Left ventricle myocardium inferior (tissue), 1 donor: ENCODE measurements around the gene LPGAT1. TPM values are rescaled to one million over a fixed set of nuclear protein-coding genes. Genes with fewer than 3 reads are reported as not detected.

Experiments
- DNase-seq: peaks from one replicate; pipeline ENCODE4 v3.0.0-alpha.2; 2020
- H3K27ac ChIP-seq: fragments of 200-600 bp; replicated peaks from 2 replicates; pipeline ENCODE4 v1.8.0; 2021
- H3K27me3 ChIP-seq: fragments of 200-600 bp; 2 replicates; pipeline ENCODE4 v1.8.0; 2021; ENCODE audit warnings: low read depth
- H3K36me3 ChIP-seq: fragments of 200-600 bp; 2 replicates; pipeline ENCODE4 v1.8.0; 2021
- H3K4me1 ChIP-seq: fragments of 200-600 bp; 2 replicates; pipeline ENCODE4 v1.8.0; 2021
- H3K4me3 ChIP-seq: fragments of 200-600 bp; 2 replicates; pipeline ENCODE4 v1.8.0; 2021; ENCODE audit warnings: mild to moderate bottlenecking, moderate library complexity
- H3K9me3 ChIP-seq: fragments of 200-600 bp; replicated peaks from 2 replicates; pipeline ENCODE4 v1.8.0; 2021
- intact Hi-C: fragments of 100-400 bp; cut with micrococcal nuclease; formaldehyde crosslinking; loops from one replicate; pipeline ENCODE4 v1.11.0; 2022
- total RNA-seq: library from RNA; stranded (reverse); fragmentation: NEBNext Ultra II Directional; extraction: Animal tissue kit (Norgen Biotek cat#: 25700); gene quantifications from one replicate; pipeline ENCODE4 v1.2.1, GENCODE V29; 2021
- TF ChIP-seq, protein P1 (sequence below): fragments of 200-600 bp; IDR thresholded peaks from 2 replicates; pipeline ENCODE4 v1.8.0; 2021; ENCODE audit warnings: antibody characterized with exemption, mild to moderate bottlenecking, borderline replicate concordance
- donor health status: DM: no; HTN: yes; CAD: no; lungs with severe emphysema.

The LPGAT1 gene
- total RNA-seq, 1 donor from 2014 or later = 24.9 TPM

DNA sequence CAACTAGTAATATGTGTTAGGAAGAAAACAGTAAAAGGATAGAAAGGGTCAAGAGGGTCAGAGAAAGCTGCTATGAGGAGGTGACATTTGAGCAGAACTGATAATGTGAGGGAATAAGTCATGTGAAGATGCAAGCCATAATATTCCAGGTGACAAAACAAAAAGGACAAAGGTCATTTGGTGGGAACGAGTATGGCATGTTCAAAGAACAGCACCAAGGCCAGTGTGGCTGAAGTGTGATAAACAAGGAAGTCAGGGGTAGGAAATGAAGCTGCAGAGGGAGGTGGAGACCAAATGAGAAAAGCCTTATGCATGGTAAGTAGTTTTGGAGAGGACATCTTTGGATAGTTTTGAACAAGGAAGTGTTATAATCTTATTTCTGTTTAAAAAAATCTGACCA lies 46.7 kb downstream of the LPGAT1 start:
- no peak overlapping the region for H3K27ac ChIP-seq
- H3K36me3 ChIP-seq = peaks cover 30% of the 10 kb centered on the region
- DNase-seq = no peak
- no peak overlapping the region for H3K4me3 ChIP-seq
- H3K27me3 ChIP-seq = no peaks in the 10 kb centered on the region
- TF ChIP-seq, protein P1, sequence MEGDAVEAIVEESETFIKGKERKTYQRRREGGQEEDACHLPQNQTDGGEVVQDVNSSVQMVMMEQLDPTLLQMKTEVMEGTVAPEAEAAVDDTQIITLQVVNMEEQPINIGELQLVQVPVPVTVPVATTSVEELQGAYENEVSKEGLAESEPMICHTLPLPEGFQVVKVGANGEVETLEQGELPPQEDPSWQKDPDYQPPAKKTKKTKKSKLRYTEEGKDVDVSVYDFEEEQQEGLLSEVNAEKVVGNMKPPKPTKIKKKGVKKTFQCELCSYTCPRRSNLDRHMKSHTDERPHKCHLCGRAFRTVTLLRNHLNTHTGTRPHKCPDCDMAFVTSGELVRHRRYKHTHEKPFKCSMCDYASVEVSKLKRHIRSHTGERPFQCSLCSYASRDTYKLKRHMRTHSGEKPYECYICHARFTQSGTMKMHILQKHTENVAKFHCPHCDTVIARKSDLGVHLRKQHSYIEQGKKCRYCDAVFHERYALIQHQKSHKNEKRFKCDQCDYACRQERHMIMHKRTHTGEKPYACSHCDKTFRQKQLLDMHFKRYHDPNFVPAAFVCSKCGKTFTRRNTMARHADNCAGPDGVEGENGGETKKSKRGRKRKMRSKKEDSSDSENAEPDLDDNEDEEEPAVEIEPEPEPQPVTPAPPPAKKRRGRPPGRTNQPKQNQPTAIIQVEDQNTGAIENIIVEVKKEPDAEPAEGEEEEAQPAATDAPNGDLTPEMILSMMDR = no peak
- peaks cover 25% of the 10 kb centered on the region for H3K4me1 ChIP-seq
- intact Hi-C loops = no loop called here
- H3K9me3 ChIP-seq = no peaks in the 10 kb centered on the region

DNA sequence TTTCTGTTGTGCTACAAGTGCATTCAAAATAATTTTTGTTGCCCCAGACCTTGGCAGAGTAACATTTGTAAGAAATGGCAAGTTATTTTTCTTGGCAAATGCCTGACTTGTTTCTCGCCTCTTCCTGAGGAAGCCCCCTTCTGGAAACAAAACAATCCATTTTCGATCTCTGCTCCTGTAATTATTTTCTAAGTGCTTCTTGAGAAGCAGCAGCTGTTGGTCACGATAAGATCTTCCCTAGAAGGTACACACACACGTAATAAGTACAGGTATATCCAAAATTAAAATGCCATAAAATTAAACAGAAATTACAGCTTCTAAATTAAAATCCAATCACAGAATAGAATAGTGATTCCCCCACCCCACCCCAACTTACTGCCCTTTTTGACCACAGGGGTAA lies 47.3 kb downstream of the LPGAT1 start:
- Histone ChIP-seq H3K27ac (no peak overlapping the region), H3K4me1 (peaks cover 25% of the 10 kb centered on the region), H3K36me3 (peaks cover 30% of the 10 kb centered on the region), H3K4me3 (no peak overlapping the region), H3K27me3 (no peaks in the 10 kb centered on the region), H3K9me3 (no peaks in the 10 kb centered on the region)
- no peak for DNase-seq
- intact Hi-C loops = no loop called here
- TF ChIP-seq, protein P1 = no peak

- TF ChIP-seq, protein P1 = no peak
- Histone ChIP-seq H3K4me3 (no peak overlapping the region), H3K9me3 (no peaks in the 10 kb centered on the region), H3K36me3 (peaks cover 30% of the 10 kb centered on the region), H3K27me3 (no peaks in the 10 kb centered on the region), H3K4me1 (peaks cover 25% of the 10 kb centered on the region), H3K27ac (peak overlapping the region; percentile 39)
- DNase-seq = no peak
- intact Hi-C loops = no loop called here
These were observed 49.3 kb downstream of the LPGAT1 start for GRCh38 chr1:211781260-211781659.

- no peak overlapping the region for H3K4me3 ChIP-seq
- H3K27ac ChIP-seq = no peak overlapping the region
- H3K36me3 ChIP-seq = peaks cover 46% of the 10 kb centered on the region
- TF ChIP-seq, protein P1 = no peak
- no peaks in the 10 kb centered on the region for H3K9me3 ChIP-seq
- H3K4me1 ChIP-seq = no peaks in the 10 kb centered on the region
- no peak for DNase-seq
- no peaks in the 10 kb centered on the region for H3K27me3 ChIP-seq
- intact Hi-C loops = no loop called here
These were observed 55.4 kb downstream of the LPGAT1 start for GRCh38 chr1:211775170-211775569.

- Histone ChIP-seq H3K36me3 (peaks cover 27% of the 10 kb centered on the region), H3K4me3 (no peak overlapping the region), H3K9me3 (no peaks in the 10 kb centered on the region), H3K4me1 (no peaks in the 10 kb centered on the region), H3K27me3 (no peaks in the 10 kb centered on the region), H3K27ac (no peak overlapping the region)
- TF ChIP-seq, protein P1 = no peak
- intact Hi-C loops = no loop called here
- no peak for DNase-seq
These were observed 65.9 kb downstream of the LPGAT1 start for GRCh38 chr1:211764701-211765100.

- no peak for DNase-seq
- H3K4me3 ChIP-seq = no peak overlapping the region
- H3K4me1 ChIP-seq = no peaks in the 10 kb centered on the region
- intact Hi-C loops = no loop called here
- no peak overlapping the region for H3K27ac ChIP-seq
- H3K36me3 ChIP-seq = peaks cover 36% of the 10 kb centered on the region
- TF ChIP-seq, protein P1 = no peak
- no peaks in the 10 kb centered on the region for H3K27me3 ChIP-seq
- peaks cover 17% of the 10 kb centered on the region for H3K9me3 ChIP-seq
These were observed 68.4 kb downstream of the LPGAT1 start for GRCh38 chr1:211762206-211762605.
